NCI-H1694 (cell line): ENCODE results near the gene LGALS1.
"Not testable (repeated sequence)": the region's sequence is repeated elsewhere in the genome, so short reads cannot be mapped to it uniquely, and the experiment has no call there.

Experiments used
- DNase-seq: peaks from one replicate; lab custom pipeline; 2025; lab: John Stamatoyannopoulos, UW

The LGALS1 gene

GRCh38 chr22:37690407-37690806 is 15.0 kb downstream of the LGALS1 start:
- no peak for DNase-seq

GRCh38 chr22:37690901-37691504 is 15.6 kb downstream of the LGALS1 start:
- no peak for DNase-seq

- no peak for DNase-seq
These were observed 17.3 kb downstream of the LGALS1 start for GRCh38 chr22:37692627-37693285.

GRCh38 chr22:37694131-37694530 is 18.7 kb downstream of the LGALS1 start:
- not testable (repeated sequence) for DNase-seq

GRCh38 chr22:37696260-37696656 is 20.8 kb downstream of the LGALS1 start:
- not testable (repeated sequence) for DNase-seq

GRCh38 chr22:37696657-37697537 is 21.5 kb downstream of the LGALS1 start, which contains the start of gene TRIOBP:
Gene TRIOBP (plus strand): TSS chr22:37697048. CDS start chr22:37701366, 4,318 bp downstream.
- peak; percentile 92 for DNase-seq

- DNase-seq, result no peak
These were observed 22.1 kb downstream of the LGALS1 start for GRCh38 chr22:37697538-37697835.

- no peak for DNase-seq
These were observed 25.8 kb downstream of the LGALS1 start for GRCh38 chr22:37701141-37701786.

GRCh38 chr22:37703906-37704305 is 28.5 kb downstream of the LGALS1 start:
- DNase-seq, result no peak

GRCh38 chr22:37704645-37705044 is 29.2 kb downstream of the LGALS1 start:
- no peak for DNase-seq

- DNase-seq, result no peak
These were observed 29.8 kb downstream of the LGALS1 start for GRCh38 chr22:37705205-37705604.

GRCh38 chr22:37708580-37709444 is 33.4 kb downstream of the LGALS1 start:
- no peak for DNase-seq

- no peak for DNase-seq
These were observed 34.0 kb downstream of the LGALS1 start for GRCh38 chr22:37709445-37709765.

GRCh38 chr22:37710675-37711074 is 35.2 kb downstream of the LGALS1 start:
- no peak for DNase-seq

GRCh38 chr22:37711490-37711889 is 36.1 kb downstream of the LGALS1 start:
- no peak for DNase-seq

- DNase-seq, result no peak
These were observed 38.3 kb downstream of the LGALS1 start for GRCh38 chr22:37713761-37714160.

GRCh38 chr22:37714634-37715033 is 39.2 kb downstream of the LGALS1 start:
- no peak for DNase-seq

- DNase-seq, result no peak
These were observed 40.3 kb downstream of the LGALS1 start for GRCh38 chr22:37715760-37716159.

GRCh38 chr22:37716708-37717107 is 41.3 kb downstream of the LGALS1 start:
- no peak for DNase-seq

GRCh38 chr22:37717235-37717634 is 41.8 kb downstream of the LGALS1 start:
- not testable (repeated sequence) for DNase-seq

- DNase-seq, result not testable (repeated sequence)
These were observed 42.4 kb downstream of the LGALS1 start for GRCh38 chr22:37717746-37718305.
